Measurements from ENCODE around the gene ARHGAP26.

GRCh38 chr5:143036146-143036927, 266.2 kb downstream of the ARHGAP26 start:
- TF ChIP-seq, protein P1, sequence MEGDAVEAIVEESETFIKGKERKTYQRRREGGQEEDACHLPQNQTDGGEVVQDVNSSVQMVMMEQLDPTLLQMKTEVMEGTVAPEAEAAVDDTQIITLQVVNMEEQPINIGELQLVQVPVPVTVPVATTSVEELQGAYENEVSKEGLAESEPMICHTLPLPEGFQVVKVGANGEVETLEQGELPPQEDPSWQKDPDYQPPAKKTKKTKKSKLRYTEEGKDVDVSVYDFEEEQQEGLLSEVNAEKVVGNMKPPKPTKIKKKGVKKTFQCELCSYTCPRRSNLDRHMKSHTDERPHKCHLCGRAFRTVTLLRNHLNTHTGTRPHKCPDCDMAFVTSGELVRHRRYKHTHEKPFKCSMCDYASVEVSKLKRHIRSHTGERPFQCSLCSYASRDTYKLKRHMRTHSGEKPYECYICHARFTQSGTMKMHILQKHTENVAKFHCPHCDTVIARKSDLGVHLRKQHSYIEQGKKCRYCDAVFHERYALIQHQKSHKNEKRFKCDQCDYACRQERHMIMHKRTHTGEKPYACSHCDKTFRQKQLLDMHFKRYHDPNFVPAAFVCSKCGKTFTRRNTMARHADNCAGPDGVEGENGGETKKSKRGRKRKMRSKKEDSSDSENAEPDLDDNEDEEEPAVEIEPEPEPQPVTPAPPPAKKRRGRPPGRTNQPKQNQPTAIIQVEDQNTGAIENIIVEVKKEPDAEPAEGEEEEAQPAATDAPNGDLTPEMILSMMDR (IDR thresholded peaks at IDR 0.05; ENCODE audit: low read length), result no peak
- TF ChIP-seq EZH2 (IDR thresholded peaks at IDR 0.05; ENCODE audit: borderline replicate concordance, low read length), result no peak
